ENCODE measurements around the gene FSTL5. TPM values are rescaled to one million over a fixed set of nuclear protein-coding genes. Genes with fewer than 3 reads are reported as not detected.

The FSTL5 gene
- total RNA-seq, 4 donors from 2014 or later, result 4.8 to 13.5 (median 7.1) TPM

GRCh38 chr4:161404346-161405110, 759.3 kb downstream of the FSTL5 start:
- Histone ChIP-seq H3K9me3 (no peaks in the 10 kb centered on the region), H3K4me3 (no peak overlapping the region), H3K27me3 (no peaks in the 10 kb centered on the region), H3K36me3 (no peaks in the 10 kb centered on the region), H3K27ac (no peak overlapping the region), H3K4me1 (no peaks in the 10 kb centered on the region)
- no peak for DNase-seq (ENCODE audit: low spot score in 2 of 2)
- TF ChIP-seq EP300 (IDR thresholded peaks at IDR 0.05) (no peak), POLR2A (IDR thresholded peaks at IDR 0.05) (no peak)
- TF ChIP-seq, protein P1, sequence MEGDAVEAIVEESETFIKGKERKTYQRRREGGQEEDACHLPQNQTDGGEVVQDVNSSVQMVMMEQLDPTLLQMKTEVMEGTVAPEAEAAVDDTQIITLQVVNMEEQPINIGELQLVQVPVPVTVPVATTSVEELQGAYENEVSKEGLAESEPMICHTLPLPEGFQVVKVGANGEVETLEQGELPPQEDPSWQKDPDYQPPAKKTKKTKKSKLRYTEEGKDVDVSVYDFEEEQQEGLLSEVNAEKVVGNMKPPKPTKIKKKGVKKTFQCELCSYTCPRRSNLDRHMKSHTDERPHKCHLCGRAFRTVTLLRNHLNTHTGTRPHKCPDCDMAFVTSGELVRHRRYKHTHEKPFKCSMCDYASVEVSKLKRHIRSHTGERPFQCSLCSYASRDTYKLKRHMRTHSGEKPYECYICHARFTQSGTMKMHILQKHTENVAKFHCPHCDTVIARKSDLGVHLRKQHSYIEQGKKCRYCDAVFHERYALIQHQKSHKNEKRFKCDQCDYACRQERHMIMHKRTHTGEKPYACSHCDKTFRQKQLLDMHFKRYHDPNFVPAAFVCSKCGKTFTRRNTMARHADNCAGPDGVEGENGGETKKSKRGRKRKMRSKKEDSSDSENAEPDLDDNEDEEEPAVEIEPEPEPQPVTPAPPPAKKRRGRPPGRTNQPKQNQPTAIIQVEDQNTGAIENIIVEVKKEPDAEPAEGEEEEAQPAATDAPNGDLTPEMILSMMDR (IDR thresholded peaks at IDR 0.05), result no peak
- WGBS, 2 donors, result 82 to 88% methylated on average over 9 of the region's 9 CpGs

- no peaks in the 10 kb centered on the region for H3K9me3 ChIP-seq
- H3K4me1 ChIP-seq, result no peaks in the 10 kb centered on the region
- no peak for DNase-seq (ENCODE audit: low spot score in 2 of 2)
- H3K36me3 ChIP-seq, result no peaks in the 10 kb centered on the region
- no peak overlapping the region for H3K27ac ChIP-seq
- WGBS, 2 donors, result 84 to 85% methylated on average over 3 of the region's 3 CpGs
- no peak overlapping the region for H3K4me3 ChIP-seq
- H3K27me3 ChIP-seq, result no peaks in the 10 kb centered on the region
- TF ChIP-seq EP300 (IDR thresholded peaks at IDR 0.05), result no peak
- TF ChIP-seq, protein P1 (IDR thresholded peaks at IDR 0.05), result no peak
- TF ChIP-seq POLR2A (IDR thresholded peaks at IDR 0.05), result no peak
Observed at GRCh38 chr4:161403781-161404180, 760.0 kb downstream of the FSTL5 start.

DNA sequence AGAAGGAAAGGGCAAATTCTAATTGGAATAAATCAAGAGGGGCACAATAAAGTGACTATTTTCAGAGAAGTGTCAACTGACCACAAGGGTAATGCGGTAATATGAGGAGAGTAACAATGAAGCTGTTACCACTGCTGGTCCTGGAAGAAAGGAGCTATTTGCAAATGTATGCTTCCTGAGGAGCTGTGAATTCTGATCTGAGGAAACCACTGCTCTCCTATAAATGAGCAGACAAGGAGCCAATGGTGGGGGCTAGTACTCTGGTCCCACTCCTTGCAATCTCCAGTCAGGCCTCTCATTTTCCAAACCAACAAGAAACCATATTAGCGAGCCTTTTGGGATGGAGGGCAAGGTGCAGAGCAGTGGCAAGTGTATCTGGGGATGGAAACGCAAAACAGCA, 770.2 kb downstream of the FSTL5 start:
- DNase-seq (ENCODE audit: low spot score in 2 of 2), result no peak
- H3K27ac ChIP-seq, result no peak overlapping the region
- no peaks in the 10 kb centered on the region for H3K9me3 ChIP-seq
- H3K27me3 ChIP-seq, result no peaks in the 10 kb centered on the region
- no peaks in the 10 kb centered on the region for H3K4me1 ChIP-seq
- no peaks in the 10 kb centered on the region for H3K36me3 ChIP-seq
- H3K4me3 ChIP-seq, result no peak overlapping the region
- 60 to 62% methylated on average over 3 of the region's 3 CpGs for WGBS, 2 donors
- TF ChIP-seq EP300 (IDR thresholded peaks at IDR 0.05) (no peak), POLR2A (IDR thresholded peaks at IDR 0.05) (no peak)
- TF ChIP-seq, protein P1 (IDR thresholded peaks at IDR 0.05), result no peak

GRCh38 chr4:161382655-161383054, 781.1 kb downstream of the FSTL5 start:
- Histone ChIP-seq H3K36me3 (no peaks in the 10 kb centered on the region), H3K4me3 (no peak overlapping the region), H3K27ac (no peak overlapping the region), H3K9me3 (no peaks in the 10 kb centered on the region), H3K4me1 (no peaks in the 10 kb centered on the region), H3K27me3 (no peaks in the 10 kb centered on the region)
- DNase-seq (ENCODE audit: low spot score in 2 of 2), result no peak
- no peak for TF ChIP-seq EP300 (IDR thresholded peaks at IDR 0.05)
- 95 to 97% methylated on average over 6 of the region's 6 CpGs for WGBS, 2 donors

DNA sequence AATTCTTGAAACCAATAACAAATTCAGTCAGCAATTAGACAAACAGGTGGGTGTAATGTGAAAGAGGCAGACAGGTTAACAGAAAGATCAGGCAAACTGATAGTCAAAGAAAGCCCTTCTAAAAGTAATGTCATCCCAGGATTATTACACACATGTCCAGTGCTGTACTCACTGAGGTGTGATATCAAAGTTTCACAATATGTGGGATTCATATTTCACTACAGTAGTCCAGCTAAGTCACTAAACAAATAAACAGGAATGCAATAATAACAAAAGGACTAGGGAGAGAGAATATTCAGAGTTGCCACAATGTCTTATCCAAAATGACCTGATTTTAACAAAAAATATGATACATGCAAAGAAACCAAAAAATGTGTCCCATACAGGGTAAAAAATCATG, 787.5 kb downstream of the FSTL5 start:
- TF ChIP-seq, protein P1 (IDR thresholded peaks at IDR 0.05), result no peak
- no peak for TF ChIP-seq EP300 (IDR thresholded peaks at IDR 0.05)
- no peak for TF ChIP-seq POLR2A (IDR thresholded peaks at IDR 0.05)
- H3K27ac ChIP-seq, result no peak overlapping the region
- H3K27me3 ChIP-seq, result no peaks in the 10 kb centered on the region
- peaks cover 0 to 9% (median 0%) of the 10 kb centered on the region in 4 donors for H3K9me3 ChIP-seq
- no peak for DNase-seq (ENCODE audit: low spot score in 2 of 2)
- no peak overlapping the region for H3K4me3 ChIP-seq
- no peaks in the 10 kb centered on the region for H3K36me3 ChIP-seq
- no peaks in the 10 kb centered on the region for H3K4me1 ChIP-seq
